Nephron progenitor cell (in vitro differentiated cells): ENCODE results near the gene LDLRAD3.

Experiments used
- DNase-seq: peaks from one replicate; pipeline ENCODE4 v3.0.0; 2021
- H3K27ac Mint-ChIP-seq: 2 replicates; pipeline ENCODE4 v1.8.0; 2021; ENCODE audit warnings: mild to moderate bottlenecking, moderate library complexity, mixed read lengths
- H3K27me3 Mint-ChIP-seq: 2 replicates; pipeline ENCODE4 v1.8.0; 2021; ENCODE audit warnings: mild to moderate bottlenecking, low read depth, mixed read lengths; ENCODE audit not compliant: poor library complexity
- H3K36me3 Mint-ChIP-seq: 2 replicates; pipeline ENCODE4 v1.8.0; 2021; ENCODE audit warnings: low read depth, mixed read lengths
- H3K4me1 Mint-ChIP-seq: 2 replicates; pipeline ENCODE4 v1.8.0; 2021; ENCODE audit warnings: mixed read lengths
- H3K4me3 Mint-ChIP-seq: 2 replicates; pipeline ENCODE4 v1.8.0; 2021; ENCODE audit warnings: mild to moderate bottlenecking, moderate library complexity, mixed read lengths
- H3K9me3 Mint-ChIP-seq: 2 replicates; pipeline ENCODE4 v1.8.0; 2021; ENCODE audit warnings: mild to moderate bottlenecking, moderate library complexity, mixed read lengths
- TF ChIP-seq, protein P1 (sequence below): fragments of 200-600 bp; sonication (generic); IDR thresholded peaks from 2 replicates; pipeline ENCODE4 v1.5.0; 2021; ENCODE audit warnings: antibody characterized with exemption

Gene LDLRAD3

GRCh38 chr11:36070213-36070953, 126.5 kb downstream of the LDLRAD3 start:
- TF ChIP-seq, protein P1, sequence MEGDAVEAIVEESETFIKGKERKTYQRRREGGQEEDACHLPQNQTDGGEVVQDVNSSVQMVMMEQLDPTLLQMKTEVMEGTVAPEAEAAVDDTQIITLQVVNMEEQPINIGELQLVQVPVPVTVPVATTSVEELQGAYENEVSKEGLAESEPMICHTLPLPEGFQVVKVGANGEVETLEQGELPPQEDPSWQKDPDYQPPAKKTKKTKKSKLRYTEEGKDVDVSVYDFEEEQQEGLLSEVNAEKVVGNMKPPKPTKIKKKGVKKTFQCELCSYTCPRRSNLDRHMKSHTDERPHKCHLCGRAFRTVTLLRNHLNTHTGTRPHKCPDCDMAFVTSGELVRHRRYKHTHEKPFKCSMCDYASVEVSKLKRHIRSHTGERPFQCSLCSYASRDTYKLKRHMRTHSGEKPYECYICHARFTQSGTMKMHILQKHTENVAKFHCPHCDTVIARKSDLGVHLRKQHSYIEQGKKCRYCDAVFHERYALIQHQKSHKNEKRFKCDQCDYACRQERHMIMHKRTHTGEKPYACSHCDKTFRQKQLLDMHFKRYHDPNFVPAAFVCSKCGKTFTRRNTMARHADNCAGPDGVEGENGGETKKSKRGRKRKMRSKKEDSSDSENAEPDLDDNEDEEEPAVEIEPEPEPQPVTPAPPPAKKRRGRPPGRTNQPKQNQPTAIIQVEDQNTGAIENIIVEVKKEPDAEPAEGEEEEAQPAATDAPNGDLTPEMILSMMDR = no peak
- H3K4me3 Mint-ChIP-seq = no peak overlapping the region
- peaks cover 39% of the 10 kb centered on the region for H3K9me3 Mint-ChIP-seq
- no peak for DNase-seq
- peaks cover 37% of the 10 kb centered on the region for H3K4me1 Mint-ChIP-seq
- H3K36me3 Mint-ChIP-seq = peaks cover 50% of the 10 kb centered on the region
- H3K27me3 Mint-ChIP-seq = no peaks in the 10 kb centered on the region
- peak overlapping the region; percentile 37 for H3K27ac Mint-ChIP-seq

GRCh38 chr11:36070954-36071330, 127.1 kb downstream of the LDLRAD3 start:
- TF ChIP-seq, protein P1 = no peak
- Mint-ChIP-seq H3K9me3 (peaks cover 39% of the 10 kb centered on the region), H3K4me1 (peaks cover 37% of the 10 kb centered on the region), H3K36me3 (peaks cover 50% of the 10 kb centered on the region), H3K27ac (no peak overlapping the region), H3K27me3 (no peaks in the 10 kb centered on the region), H3K4me3 (no peak overlapping the region)
- DNase-seq = no peak

DNA sequence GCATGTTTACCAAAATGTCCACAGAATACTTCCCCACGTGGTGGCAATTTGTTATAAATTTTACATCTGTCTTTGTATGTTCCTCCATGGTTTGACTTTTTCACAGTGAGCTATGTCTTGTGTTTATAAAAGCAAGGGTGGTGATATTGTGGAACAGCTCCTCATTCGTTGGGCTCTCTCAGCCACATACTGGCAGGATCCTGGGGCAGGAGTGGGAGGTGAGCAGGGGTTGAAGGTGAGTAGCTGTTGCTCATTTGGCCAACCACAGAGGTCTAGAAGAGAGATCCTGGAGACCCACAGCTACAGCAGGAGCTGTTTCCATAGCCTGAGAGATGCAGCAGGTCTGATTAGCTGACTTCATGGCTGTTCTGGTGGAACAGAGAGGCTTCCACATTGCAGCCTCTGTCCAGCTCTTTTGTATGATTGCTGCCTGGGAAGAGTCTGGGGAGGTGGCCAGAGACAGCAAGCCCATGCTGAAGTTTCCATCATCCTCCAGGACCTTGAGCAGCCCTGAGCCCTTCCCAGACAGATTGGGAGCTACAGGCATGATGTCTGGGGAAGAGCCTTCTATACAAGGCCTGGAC, 128.1 kb downstream of the LDLRAD3 start:
- Mint-ChIP-seq H3K4me1 (peaks cover 37% of the 10 kb centered on the region), H3K27ac (peak overlapping the region; percentile 60), H3K4me3 (no peak overlapping the region), H3K9me3 (peaks cover 39% of the 10 kb centered on the region), H3K36me3 (peaks cover 50% of the 10 kb centered on the region), H3K27me3 (no peaks in the 10 kb centered on the region)
- TF ChIP-seq, protein P1 = no peak
- no peak for DNase-seq

- peaks cover 40% of the 10 kb centered on the region for H3K36me3 Mint-ChIP-seq
- TF ChIP-seq, protein P1 = no peak
- H3K4me1 Mint-ChIP-seq = peaks cover 39% of the 10 kb centered on the region
- no peak overlapping the region for H3K4me3 Mint-ChIP-seq
- DNase-seq = no peak
- H3K27ac Mint-ChIP-seq = peak overlapping the region; percentile 27
- H3K9me3 Mint-ChIP-seq = peaks cover 34% of the 10 kb centered on the region
- H3K27me3 Mint-ChIP-seq = no peaks in the 10 kb centered on the region
Measured at GRCh38 chr11:36073411-36074203, 129.7 kb downstream of the LDLRAD3 start.

- Mint-ChIP-seq H3K36me3 (peaks cover 35% of the 10 kb centered on the region), H3K4me1 (peaks cover 26% of the 10 kb centered on the region), H3K9me3 (peaks cover 34% of the 10 kb centered on the region), H3K27me3 (no peaks in the 10 kb centered on the region), H3K27ac (no peak overlapping the region), H3K4me3 (no peak overlapping the region)
- DNase-seq = no peak
- TF ChIP-seq, protein P1 = no peak
Measured at GRCh38 chr11:36074941-36075431, 131.1 kb downstream of the LDLRAD3 start.
